HG02884 (cell line): ENCODE results near the gene SHISA7.
A peak's percentile ranks its signal among the peaks of the same experiment; 100 is the strongest.

Experiments used
- ATAC-seq: cut with Tn5 transposase; IDR thresholded peaks from one replicate; pipeline ENCODE4 v1.9.1; 2021; ENCODE audit warnings: mild to moderate bottlenecking, moderate library complexity; ENCODE audit not compliant: unreplicated experiment

Gene SHISA7

GRCh38 chr19:55482156-55482961, 39.3 kb upstream of the SHISA7 start:
- ATAC-seq, result no peak

DNA sequence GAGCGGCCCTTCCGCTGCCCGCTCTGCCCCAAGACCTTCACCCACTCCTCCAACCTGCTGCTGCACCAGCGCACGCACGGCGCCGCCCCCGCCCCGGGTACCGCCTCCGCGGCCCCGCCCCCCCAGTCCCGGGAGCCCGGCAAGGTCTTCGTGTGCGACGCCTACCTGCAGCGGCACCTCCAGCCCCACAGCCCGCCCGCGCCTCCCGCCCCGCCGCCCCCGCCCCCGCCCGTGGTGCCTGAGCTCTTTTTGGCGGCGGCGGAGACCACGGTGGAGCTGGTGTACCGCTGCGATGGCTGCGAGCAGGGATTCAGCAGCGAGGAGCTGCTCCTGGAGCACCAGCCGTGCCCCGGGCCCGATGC, 38.7 kb upstream of the SHISA7 start:
- no peak for ATAC-seq

DNA sequence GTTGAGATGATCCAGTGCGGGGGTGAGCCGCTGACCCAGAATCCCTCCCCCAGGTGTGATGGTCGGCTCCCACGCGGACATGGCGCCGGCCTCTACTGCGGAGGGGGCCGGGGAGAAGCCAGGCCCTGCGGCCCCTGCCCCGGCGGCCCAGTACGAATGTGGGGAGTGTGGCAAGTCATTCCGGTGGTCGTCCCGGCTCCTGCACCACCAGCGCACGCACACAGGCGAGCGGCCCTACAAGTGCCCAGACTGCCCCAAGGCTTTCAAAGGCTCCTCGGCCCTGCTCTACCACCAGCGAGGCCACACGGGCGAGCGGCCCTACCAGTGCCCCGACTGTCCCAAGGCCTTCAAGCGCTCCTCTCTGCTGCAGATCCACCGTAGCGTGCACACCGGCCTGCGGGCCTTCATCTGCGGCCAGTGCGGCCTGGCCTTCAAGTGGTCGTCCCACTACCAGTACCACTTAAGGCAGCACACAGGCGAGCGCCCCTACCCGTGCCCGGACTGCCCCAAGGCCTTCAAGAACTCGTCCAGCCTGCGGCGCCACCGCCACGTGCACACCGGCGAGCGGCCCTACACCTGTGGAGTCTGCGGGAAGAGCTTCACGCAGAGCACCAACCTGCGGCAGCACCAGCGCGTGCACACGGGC, 38.2 kb upstream of the SHISA7 start:
- ATAC-seq, result no peak

DNA sequence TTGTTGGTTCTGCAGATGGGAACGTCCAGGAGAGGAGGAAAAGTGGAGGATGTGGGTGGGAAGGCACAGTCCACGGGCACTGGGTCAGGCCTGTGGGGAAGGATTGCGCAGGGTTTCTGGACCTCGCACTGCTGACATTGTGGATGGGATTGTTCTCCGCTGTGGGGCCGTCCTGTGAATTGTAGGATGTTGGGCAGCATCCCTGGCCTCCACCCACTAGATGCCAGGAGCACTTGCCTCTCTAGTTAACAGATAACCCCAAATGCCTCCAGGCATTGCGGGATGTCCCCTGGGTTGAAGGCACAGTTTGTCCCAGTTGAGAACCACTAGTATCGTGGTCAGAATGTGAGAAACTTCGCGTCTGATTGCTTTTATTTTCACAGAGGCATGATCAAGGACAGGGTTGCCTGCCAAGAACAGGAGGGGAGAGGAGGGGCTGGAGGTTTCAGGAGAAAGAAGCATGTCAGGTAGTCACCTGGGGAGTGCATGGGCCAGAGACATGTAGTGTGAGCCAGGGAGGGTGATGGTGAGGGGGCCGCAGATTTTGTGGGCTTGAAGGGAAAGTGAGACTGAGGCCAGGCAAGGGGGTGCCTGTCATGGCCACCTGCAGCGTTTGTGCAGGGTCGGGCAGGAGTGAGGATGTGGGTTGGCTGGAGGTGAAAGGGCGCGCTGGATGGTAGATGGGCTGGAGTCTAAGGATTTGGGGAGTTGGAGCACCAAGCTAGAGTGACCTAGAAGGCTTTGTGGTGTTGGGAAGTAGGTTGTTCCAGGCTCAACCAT, 36.5 kb upstream of the SHISA7 start:
- ATAC-seq, result no peak

DNA sequence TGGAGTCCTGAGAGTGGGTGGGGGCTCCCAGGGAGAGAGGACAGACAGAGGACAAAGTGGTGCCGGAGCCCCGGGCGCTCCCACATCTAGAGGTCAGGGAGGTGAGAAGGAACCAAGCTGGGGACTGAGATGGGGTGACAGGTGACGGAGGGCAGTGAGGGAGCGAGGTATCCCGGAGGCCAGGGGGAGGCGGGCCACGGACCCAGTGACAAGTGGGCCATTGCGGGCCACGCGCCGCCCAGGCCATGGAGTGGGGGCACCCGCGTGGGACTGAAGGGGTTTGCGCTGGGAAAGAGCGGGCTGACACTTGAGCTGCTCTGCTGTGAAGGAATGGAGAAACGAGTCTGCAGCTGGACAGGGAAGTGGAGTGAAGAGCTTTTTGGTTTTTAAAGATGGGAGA, 35.9 kb upstream of the SHISA7 start:
- no peak for ATAC-seq

GRCh38 chr19:55478364-55478763, 35.3 kb upstream of the SHISA7 start:
- no peak for ATAC-seq

- no peak for ATAC-seq
These were observed 34.8 kb upstream of the SHISA7 start for GRCh38 chr19:55477905-55478304.

- peak; percentile 82 for ATAC-seq
These were observed 33.1 kb upstream of the SHISA7 start, which contains the start of gene ZNF628 for GRCh38 chr19:55476100-55476775. Gene ZNF628 (plus strand): TSS chr19:55476617. CDS start chr19:55479911, 3,294 bp downstream.

DNA sequence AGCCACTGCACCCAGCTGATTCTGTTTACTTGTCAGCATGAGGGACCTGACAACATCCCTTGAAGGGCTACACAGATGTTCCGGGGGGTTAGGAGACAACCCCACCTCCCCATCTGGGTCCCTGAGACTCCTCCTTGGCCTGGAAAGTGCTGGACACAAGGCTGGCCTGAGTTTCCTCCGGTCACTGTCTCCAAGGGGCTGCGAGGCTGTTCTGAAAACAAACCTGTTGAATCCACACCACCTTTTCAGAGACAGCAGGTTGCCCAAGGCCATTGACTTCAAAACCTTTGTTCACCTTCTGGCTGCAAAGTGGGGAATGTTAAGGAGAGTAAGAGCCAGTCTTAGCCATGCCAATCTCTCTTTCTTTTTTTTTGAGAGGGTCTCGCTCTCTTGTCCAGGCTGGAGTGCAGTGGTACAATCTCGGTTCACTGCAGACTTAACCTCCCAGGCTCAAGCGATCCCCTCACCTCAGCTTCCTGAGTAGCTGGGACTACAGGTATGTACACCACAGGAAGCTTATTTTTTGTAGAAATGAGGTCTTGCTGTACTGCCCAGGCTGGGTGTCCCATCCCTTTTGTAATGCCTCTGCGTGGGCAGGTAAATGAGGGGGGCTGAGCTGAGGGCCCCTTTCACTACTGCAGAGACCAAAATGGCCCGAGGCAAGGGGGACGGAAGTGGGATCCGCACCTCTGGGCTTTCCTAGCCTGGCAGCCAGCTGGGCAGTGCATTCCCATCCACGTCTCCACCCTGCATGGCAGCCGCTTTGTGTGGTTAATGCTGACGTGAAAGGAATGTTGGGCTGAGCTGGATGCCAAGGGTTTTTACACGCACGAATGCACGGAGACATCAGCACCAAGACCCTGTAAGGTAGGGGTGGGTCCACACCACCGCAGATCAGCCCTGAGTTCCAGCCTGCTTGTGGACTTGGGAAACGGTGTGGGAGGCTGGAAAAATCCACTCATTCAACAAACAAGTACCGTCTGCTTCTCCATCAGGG, 31.5 kb upstream of the SHISA7 start:
- ATAC-seq, result no peak

DNA sequence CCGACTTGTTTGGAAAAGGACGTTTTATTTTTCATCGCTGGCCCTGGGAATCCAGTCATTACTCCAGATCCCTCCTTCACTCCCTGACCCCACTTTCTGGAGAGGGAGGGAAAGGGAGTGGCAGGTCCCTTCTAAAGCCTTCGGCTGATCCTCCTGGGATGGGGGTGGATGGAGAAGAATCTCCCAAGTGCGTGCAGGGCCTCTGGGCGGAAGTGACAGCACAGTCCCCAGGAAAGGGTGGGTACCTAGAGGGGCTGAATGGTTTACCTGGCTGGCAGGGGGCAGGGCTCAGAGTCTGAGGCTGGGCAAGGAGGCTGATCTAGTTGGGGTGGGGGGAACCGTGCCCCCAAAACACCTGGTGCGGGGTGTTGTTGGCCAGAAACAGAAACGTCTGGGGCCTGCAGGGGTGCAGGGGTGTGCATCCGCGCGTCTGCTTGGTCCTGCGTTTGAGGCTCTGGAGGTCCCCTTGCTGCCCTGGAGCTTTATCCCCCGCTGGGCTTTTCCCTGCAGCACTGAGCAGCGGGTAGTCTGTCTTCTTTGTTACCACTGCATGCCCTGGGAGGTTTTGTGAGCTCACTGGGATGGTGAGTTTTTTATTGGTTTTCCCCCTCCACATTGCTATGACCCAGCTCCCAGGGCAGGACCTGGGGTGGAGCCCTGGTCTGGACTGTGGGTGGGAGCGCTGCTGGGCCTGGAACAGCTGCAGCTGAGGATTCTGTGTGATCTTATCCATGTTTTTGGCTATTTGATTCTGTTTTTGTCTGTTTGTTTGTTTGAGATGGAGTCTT, 30.3 kb upstream of the SHISA7 start:
- no peak for ATAC-seq

- no peak for ATAC-seq
These were observed 29.4 kb upstream of the SHISA7 start for GRCh38 chr19:55472463-55472862.

DNA sequence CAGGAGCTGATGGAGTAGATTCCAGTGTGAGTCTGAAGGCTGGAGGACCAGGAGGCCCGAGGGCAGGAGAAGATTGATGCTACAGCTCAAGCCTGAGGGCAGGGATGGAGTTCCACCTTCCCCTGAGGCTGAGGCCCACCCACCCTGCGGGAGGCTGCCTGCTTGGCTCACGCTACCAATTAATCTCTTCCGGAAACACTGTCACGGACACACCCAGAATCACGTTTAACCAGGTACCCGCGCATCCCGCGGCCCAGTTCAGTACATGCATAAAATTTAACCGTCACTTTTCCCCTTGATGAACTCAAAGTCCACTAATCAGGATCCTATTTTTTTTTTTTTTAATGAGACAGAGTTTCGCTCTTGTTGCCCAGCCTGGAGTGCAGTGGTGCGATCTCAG, 28.2 kb upstream of the SHISA7 start:
- ATAC-seq, result no peak

DNA sequence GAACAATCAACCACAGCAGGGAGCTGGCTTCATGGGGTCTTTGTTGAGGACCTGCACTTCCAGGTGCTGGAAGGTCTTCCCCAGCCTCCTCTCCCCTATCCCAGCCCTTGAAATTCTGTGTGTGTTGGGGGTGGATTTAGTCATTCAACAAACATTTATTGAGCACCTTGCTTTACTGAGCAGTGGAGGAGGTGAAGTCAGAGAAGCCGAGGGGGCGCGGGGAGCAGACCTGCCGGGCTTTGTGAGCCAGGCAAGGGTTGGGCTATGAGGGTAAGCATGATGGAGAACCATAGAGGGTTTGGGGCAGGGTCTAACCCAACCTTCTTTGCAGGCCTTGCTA, 24.9 kb upstream of the SHISA7 start:
- ATAC-seq, result no peak

DNA sequence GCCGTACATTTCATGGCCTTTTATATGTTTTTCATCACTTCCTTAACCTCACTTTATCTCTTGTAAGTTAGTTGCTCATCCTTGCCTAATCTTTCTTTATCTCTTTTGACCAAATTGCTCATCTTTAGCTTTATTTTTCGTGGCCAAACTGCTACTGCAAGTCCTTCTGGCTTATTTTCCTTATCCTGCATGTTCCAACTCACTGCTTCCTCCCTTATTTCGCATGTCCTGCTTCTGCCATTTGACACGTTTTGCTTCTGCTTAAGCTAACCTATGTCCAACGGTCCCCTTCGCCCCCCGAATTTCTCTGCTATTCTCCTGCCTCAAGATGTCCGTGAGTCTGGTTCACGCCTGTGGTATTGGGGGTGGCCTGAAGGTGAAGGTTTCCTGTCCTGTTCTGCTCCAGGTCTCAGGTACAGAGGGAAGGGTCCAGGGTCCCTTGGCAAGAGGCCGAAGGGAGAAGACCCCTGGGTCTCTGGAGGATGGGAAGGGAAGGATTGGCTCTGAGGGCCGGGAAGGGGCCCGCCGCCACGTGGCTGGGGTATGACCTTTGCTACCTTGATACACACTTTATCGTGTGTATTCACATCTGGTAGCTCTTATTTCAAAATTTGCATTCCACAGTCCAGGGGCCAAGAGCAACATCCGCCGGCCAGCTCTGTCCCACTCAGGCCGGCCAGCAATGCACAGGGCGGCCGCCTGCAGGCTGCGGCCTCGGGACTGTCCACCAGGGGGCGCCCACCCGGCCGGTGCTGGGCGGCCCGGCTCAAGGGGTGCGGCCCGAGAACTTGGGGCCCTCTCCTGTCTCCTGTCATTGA, 24.3 kb upstream of the SHISA7 start:
- no peak for ATAC-seq

DNA sequence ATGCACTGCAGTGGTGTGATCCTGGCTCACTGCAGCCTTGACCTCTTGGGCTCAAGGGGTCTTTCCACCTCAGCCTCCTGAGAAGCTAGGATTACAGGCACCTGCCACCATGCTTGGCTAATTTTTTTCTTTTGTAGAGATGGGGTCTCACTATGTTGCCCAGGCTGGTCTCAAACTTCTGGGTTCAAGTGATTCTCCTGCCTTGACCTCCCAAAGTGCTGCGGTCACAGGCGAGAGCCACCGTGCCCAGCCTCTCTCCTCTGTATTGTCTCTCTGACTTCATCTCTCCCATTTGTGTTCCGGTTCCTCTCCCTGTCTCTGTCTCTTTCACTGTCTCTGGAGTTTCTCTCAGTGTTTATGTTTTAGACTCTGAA, 23.1 kb upstream of the SHISA7 start:
- ATAC-seq, result no peak

DNA sequence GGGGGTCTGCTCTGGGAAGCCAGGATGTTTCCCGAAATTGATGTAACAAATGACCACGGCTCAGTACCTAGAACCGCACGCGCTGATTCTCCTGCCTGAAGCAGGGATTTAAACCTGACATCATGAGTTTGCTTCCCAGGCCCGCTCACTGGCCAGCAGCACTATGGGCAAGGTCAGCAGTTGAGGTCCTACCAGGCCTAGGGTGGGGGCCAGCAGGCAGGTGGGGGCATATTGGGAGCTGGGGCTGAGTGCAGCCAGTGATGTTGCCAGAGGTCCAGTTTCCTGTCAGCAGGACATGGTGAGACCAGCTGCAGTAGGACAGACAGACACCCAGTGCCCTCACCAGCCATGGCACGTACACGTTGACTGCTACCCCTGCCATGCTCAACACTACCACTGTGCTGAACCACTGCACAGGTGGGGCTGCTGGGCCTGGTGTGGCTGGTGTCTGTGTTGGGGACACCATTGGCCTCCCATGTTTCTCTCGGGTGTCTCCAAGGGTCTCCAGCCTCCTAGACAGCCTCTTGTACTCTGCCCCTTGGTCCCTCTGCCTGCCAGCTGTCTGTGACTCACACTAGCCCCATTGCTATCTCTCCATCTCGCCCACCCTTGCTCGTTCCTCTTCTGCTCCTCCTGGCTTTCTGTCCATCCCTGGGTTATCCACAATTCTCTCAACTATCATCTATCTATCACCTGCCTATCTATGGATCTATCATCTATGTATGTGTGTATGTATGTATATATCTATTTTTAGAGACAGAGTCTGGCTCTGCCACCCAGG, 22.6 kb upstream of the SHISA7 start:
- ATAC-seq, result no peak

- no peak for ATAC-seq
These were observed 21.6 kb upstream of the SHISA7 start, which contains the start of gene C19orf85 for GRCh38 chr19:55464662-55465054. Gene C19orf85 (minus strand): TSS chr19:55464751. CDS start chr19:55464554, 197 bp downstream.
